ENCODE data around the gene KRT33A. TPM values are rescaled to one million over a fixed set of nuclear protein-coding genes. Genes with fewer than 3 reads are reported as not detected.

Gene KRT33A
- total RNA-seq, 6 experiments from 2014 or later = not detected

- Mint-ChIP-seq H3K4me1 (ENCODE audit: low read depth) (peaks cover 14% of the 10 kb centered on the region), H3K36me3 (ENCODE audit: low read depth) (no peaks in the 10 kb centered on the region), H3K9me3 (no peaks in the 10 kb centered on the region), H3K4me3 (no peak overlapping the region), H3K27ac (no peak overlapping the region), H3K27me3 (ENCODE audit: insufficient read depth) (no peaks in the 10 kb centered on the region; the same call in 1 of the 2 replicates)
- no peak for DNase-seq
- TF ChIP-seq CTCF (IDR thresholded peaks at IDR 0.05) = no peak
These were observed 16.8 kb downstream of the KRT33A start for GRCh38 chr17:41333836-41334235.

DNA sequence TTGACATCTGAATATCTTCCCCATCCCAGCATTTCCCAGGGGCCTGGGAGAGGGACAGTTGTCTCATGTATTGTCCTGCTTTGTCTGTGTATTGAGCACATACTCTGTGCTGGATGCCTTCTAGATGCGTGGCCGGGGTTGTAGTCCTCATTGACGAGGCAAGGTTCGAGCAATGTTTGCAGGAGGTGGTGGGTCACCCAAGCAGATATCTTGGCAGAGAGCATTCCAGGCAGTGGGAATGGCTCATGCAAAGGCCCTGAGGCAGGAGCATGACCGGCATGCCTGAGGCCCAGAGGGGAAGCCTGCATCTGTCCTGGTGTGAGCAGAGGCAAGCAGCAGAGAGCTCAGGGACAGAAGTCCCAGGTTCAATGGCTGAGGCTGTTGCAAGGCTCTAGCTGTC is 17.5 kb downstream of the KRT33A start:
- H3K27ac Mint-ChIP-seq = no peak overlapping the region
- H3K4me3 Mint-ChIP-seq = no peak overlapping the region
- no peaks in the 10 kb centered on the region for H3K9me3 Mint-ChIP-seq
- no peaks in the 10 kb centered on the region; the same call in 1 of the 2 replicates for H3K27me3 Mint-ChIP-seq (ENCODE audit: insufficient read depth)
- peaks cover 13% of the 10 kb centered on the region for H3K4me1 Mint-ChIP-seq (ENCODE audit: low read depth)
- DNase-seq = no peak
- no peak for TF ChIP-seq CTCF (IDR thresholded peaks at IDR 0.05)
- no peaks in the 10 kb centered on the region for H3K36me3 Mint-ChIP-seq (ENCODE audit: low read depth)

DNA sequence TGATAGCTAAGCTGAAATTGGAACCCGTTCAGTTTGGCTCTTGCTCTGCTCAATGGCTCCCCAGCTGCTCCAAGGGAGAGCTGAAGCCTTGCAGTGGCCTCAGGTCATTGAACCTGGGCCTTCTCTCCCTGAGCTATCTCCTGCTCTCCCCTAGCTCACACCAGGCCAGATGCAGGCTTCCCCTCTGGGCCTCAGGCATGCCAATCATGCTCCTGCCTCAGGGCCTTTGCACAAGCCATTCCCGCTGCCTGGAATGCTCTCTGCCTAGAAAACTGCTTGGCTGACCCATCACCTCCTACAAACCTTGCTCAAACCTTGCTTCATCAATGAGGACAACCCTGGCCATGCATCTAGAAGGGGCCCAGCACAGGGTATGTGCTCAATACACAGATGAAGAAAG is 18.4 kb downstream of the KRT33A start:
- H3K27ac Mint-ChIP-seq = no peak overlapping the region
- no peaks in the 10 kb centered on the region for H3K36me3 Mint-ChIP-seq (ENCODE audit: low read depth)
- no peaks in the 10 kb centered on the region for H3K9me3 Mint-ChIP-seq
- no peak overlapping the region for H3K4me3 Mint-ChIP-seq
- H3K27me3 Mint-ChIP-seq (ENCODE audit: insufficient read depth) = no peaks in the 10 kb centered on the region; the same call in 1 of the 2 replicates
- DNase-seq = no peak
- TF ChIP-seq CTCF (IDR thresholded peaks at IDR 0.05) = no peak
- H3K4me1 Mint-ChIP-seq (ENCODE audit: low read depth) = peaks cover 13% of the 10 kb centered on the region

DNA sequence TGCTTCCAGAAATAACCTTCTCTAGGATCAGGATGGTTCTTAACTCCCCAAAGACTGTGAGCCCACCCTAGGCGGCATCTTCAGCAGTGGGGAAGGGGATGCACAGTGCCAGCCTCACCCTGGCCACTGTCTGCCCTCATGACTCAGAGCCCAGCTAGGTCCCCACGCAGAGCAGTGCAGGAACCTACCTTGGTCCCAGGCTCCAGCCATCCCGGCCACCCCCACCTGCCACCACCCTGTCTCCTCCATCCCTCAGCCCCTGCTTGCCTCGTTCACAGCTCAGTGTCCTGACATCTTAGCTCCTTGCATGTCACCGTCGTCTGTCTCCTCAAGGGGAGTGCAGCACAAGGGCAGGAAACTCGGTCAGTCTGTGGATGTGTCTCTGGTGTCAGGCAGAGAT is 19.0 kb downstream of the KRT33A start:
- no peak for TF ChIP-seq CTCF (IDR thresholded peaks at IDR 0.05)
- Mint-ChIP-seq H3K4me1 (ENCODE audit: low read depth) (peaks cover 13% of the 10 kb centered on the region), H3K27ac (no peak overlapping the region; the same call in 1 of the 2 replicates), H3K4me3 (no peak overlapping the region), H3K27me3 (ENCODE audit: insufficient read depth) (no peaks in the 10 kb centered on the region; the same call in 1 of the 2 replicates), H3K9me3 (no peaks in the 10 kb centered on the region), H3K36me3 (ENCODE audit: low read depth) (no peaks in the 10 kb centered on the region)
- no peak for DNase-seq

- H3K4me3 Mint-ChIP-seq = no peak overlapping the region
- peak; percentile 92 for TF ChIP-seq CTCF (IDR thresholded peaks at IDR 0.05)
- H3K4me1 Mint-ChIP-seq (ENCODE audit: low read depth) = peaks cover 14% of the 10 kb centered on the region
- no peaks in the 10 kb centered on the region for H3K9me3 Mint-ChIP-seq
- peak; percentile 63 for DNase-seq
- H3K27me3 Mint-ChIP-seq (ENCODE audit: insufficient read depth) = no peaks in the 10 kb centered on the region; the same call in 1 of the 2 replicates
- H3K27ac Mint-ChIP-seq = no peak overlapping the region
- H3K36me3 Mint-ChIP-seq (ENCODE audit: low read depth) = no peaks in the 10 kb centered on the region
These were observed 21.2 kb downstream of the KRT33A start for GRCh38 chr17:41329279-41329948.
